Measurements from ENCODE around the gene CALM1.

GRCh38 chr14:90434370-90435020 lies 37.7 kb downstream of the CALM1 start:
- TF ChIP-seq CTCF (IDR thresholded peaks at IDR 0.05) = no peak
- no peak for TF ChIP-seq POLR2AphosphoS5 (IDR thresholded peaks at IDR 0.05)
